GM18517 (cell line): ENCODE results near the gene DEDD2.

Experiments used
- ATAC-seq: cut with Tn5 transposase; IDR thresholded peaks from one replicate; pipeline ENCODE4 v1.9.1; 2021; ENCODE audit warnings: mild to moderate bottlenecking, moderate library complexity; ENCODE audit not compliant: unreplicated experiment

Gene DEDD2

GRCh38 chr19:42175952-42176648 lies 41.4 kb downstream of the DEDD2 start:
- no peak for ATAC-seq

- ATAC-seq = no peak
Measured at GRCh38 chr19:42174958-42175734, 42.3 kb downstream of the DEDD2 start.

GRCh38 chr19:42174188-42174587 lies 43.3 kb downstream of the DEDD2 start:
- ATAC-seq = no peak

- no peak for ATAC-seq
Measured at GRCh38 chr19:42173695-42174094, 43.8 kb downstream of the DEDD2 start.

GRCh38 chr19:42172261-42172660 lies 45.2 kb downstream of the DEDD2 start:
- no peak for ATAC-seq

GRCh38 chr19:42170715-42171114 lies 46.8 kb downstream of the DEDD2 start:
- ATAC-seq = no peak

GRCh38 chr19:42169486-42170413 lies 47.7 kb downstream of the DEDD2 start:
- no peak for ATAC-seq

- no peak for ATAC-seq
Measured at GRCh38 chr19:42168206-42168605, 49.3 kb downstream of the DEDD2 start.

- no peak for ATAC-seq
Measured at GRCh38 chr19:42166316-42166715, 51.2 kb downstream of the DEDD2 start.

GRCh38 chr19:42165146-42165545 lies 52.3 kb downstream of the DEDD2 start:
- no peak for ATAC-seq

GRCh38 chr19:42161616-42162263 lies 55.7 kb downstream of the DEDD2 start:
- no peak for ATAC-seq

GRCh38 chr19:42159942-42160341 lies 57.5 kb downstream of the DEDD2 start:
- no peak for ATAC-seq

GRCh38 chr19:42158926-42159325 lies 58.6 kb downstream of the DEDD2 start:
- ATAC-seq = no peak

- no peak for ATAC-seq
Measured at GRCh38 chr19:42156571-42156970, 60.9 kb downstream of the DEDD2 start.

- ATAC-seq = no peak
Measured at GRCh38 chr19:42155796-42156195, 61.7 kb downstream of the DEDD2 start.

GRCh38 chr19:42154471-42155323 lies 62.8 kb downstream of the DEDD2 start:
- ATAC-seq = no peak

GRCh38 chr19:42153672-42154433 lies 63.6 kb downstream of the DEDD2 start:
- ATAC-seq = no peak

- no peak for ATAC-seq
Measured at GRCh38 chr19:42152910-42153671, 64.4 kb downstream of the DEDD2 start.
